GM23338 (cell line): Measurements from ENCODE around the gene PARD3.

ENCODE experiments used
- TF ChIP-seq, protein P1 (sequence below): IDR thresholded peaks from one replicate; pipeline ENCODE4 v1.6.1; 2018; ENCODE audit warnings: antibody characterized with exemption; ENCODE audit not compliant: unreplicated experiment
- TF ChIP-seq, protein P2 (sequence below), 2 experiments: fragments of 200-600 bp in 1 of 2; sonication (generic) in 1 of 2; conservative IDR thresholded peaks; 2 replicates each; pipeline versions ENCODE4 v1.5.1 to v1.6.1; 2016 to 2017; ENCODE audit warnings: antibody characterized with exemption in 2 of 2, low read depth in 2 of 2, mild to moderate bottlenecking in 2 of 2, moderate library complexity in 1 of 2

DNA sequence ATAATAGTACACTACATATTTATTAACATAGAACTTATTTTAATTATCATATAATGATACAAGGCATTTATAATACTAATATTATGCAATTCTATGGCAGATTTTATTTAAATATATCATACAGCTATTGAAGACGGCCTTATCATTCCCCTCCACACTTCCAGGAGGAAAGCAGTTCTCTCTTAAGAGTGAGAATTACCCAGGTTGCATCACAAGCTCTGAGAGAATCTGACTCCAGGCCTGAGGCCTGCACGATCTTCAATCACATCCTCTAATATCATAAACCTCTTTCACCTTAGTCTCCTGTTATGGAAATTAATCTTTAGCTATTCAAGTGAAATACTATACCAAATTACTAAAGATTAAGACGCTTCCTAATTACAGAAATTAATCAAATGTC, 564.4 kb downstream of the PARD3 start:
- TF ChIP-seq, protein P1, sequence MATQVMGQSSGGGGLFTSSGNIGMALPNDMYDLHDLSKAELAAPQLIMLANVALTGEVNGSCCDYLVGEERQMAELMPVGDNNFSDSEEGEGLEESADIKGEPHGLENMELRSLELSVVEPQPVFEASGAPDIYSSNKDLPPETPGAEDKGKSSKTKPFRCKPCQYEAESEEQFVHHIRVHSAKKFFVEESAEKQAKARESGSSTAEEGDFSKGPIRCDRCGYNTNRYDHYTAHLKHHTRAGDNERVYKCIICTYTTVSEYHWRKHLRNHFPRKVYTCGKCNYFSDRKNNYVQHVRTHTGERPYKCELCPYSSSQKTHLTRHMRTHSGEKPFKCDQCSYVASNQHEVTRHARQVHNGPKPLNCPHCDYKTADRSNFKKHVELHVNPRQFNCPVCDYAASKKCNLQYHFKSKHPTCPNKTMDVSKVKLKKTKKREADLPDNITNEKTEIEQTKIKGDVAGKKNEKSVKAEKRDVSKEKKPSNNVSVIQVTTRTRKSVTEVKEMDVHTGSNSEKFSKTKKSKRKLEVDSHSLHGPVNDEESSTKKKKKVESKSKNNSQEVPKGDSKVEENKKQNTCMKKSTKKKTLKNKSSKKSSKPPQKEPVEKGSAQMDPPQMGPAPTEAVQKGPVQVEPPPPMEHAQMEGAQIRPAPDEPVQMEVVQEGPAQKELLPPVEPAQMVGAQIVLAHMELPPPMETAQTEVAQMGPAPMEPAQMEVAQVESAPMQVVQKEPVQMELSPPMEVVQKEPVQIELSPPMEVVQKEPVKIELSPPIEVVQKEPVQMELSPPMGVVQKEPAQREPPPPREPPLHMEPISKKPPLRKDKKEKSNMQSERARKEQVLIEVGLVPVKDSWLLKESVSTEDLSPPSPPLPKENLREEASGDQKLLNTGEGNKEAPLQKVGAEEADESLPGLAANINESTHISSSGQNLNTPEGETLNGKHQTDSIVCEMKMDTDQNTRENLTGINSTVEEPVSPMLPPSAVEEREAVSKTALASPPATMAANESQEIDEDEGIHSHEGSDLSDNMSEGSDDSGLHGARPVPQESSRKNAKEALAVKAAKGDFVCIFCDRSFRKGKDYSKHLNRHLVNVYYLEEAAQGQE: no peak
- TF ChIP-seq, protein P2, sequence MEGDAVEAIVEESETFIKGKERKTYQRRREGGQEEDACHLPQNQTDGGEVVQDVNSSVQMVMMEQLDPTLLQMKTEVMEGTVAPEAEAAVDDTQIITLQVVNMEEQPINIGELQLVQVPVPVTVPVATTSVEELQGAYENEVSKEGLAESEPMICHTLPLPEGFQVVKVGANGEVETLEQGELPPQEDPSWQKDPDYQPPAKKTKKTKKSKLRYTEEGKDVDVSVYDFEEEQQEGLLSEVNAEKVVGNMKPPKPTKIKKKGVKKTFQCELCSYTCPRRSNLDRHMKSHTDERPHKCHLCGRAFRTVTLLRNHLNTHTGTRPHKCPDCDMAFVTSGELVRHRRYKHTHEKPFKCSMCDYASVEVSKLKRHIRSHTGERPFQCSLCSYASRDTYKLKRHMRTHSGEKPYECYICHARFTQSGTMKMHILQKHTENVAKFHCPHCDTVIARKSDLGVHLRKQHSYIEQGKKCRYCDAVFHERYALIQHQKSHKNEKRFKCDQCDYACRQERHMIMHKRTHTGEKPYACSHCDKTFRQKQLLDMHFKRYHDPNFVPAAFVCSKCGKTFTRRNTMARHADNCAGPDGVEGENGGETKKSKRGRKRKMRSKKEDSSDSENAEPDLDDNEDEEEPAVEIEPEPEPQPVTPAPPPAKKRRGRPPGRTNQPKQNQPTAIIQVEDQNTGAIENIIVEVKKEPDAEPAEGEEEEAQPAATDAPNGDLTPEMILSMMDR (conservative IDR thresholded peaks at IDR 0.05; ENCODE audit: low read depth in 2 of 2): no peak
